K562 (cell line): ENCODE measurements around the gene MLLT6. TPM values are rescaled to one million over a fixed set of nuclear protein-coding genes. Genes with fewer than 3 reads are reported as not detected.

Experiments used
- BCL6 ChIP-seq: fragments of 250-450 bp; sonication (Bioruptor Pico); IDR thresholded peaks from 2 replicates; pipeline ENCODE4 v1.4.0; 2020
- BMI1 ChIP-seq: fragments of 150-350 bp; IDR thresholded peaks from 2 replicates; pipeline ENCODE4 v1.6.1; 2014; ENCODE audit warnings: low read length
- CREB1 ChIP-seq, 2 experiments: sonication (generic) in 1 of 2; formaldehyde crosslinking in 1 of 2; IDR thresholded peaks; 2 replicates each; pipeline versions ENCODE4 v1.6.1 to v1.8.0; 2012 to 2022; ENCODE audit warnings: inconsistent platforms in 1 of 2, mild to moderate bottlenecking in 1 of 2, missing genetic modification reagents in 1 of 2, moderate library complexity in 1 of 2
- GATAD2B ChIP-seq: fragments of 450-650 bp; IDR thresholded peaks from 2 replicates; pipeline ENCODE4 v1.6.1; 2017; ENCODE audit warnings: mild to moderate bottlenecking, borderline replicate concordance
- HEY1 ChIP-seq: fragments of 250-450 bp; sonication (Bioruptor Pico); IDR thresholded peaks from 2 replicates; pipeline ENCODE4 v1.5.0; 2020; ENCODE audit warnings: mild to moderate bottlenecking, moderate library complexity, borderline replicate concordance
- HLTF ChIP-seq: fragments of 450-650 bp; IDR thresholded peaks from 2 replicates; pipeline ENCODE4 v1.6.1; 2016
- OTX1 ChIP-seq: fragments of 450-650 bp; formaldehyde crosslinking; IDR thresholded peaks from 2 replicates; pipeline ENCODE4 v1.4.0; 2022; ENCODE audit warnings: mild to moderate bottlenecking
- SMARCA4 ChIP-seq: fragments of 450-650 bp; IDR thresholded peaks from 2 replicates; pipeline ENCODE4 v1.6.1; 2016
- SMARCE1 ChIP-seq: fragments of 450-650 bp; IDR thresholded peaks from 2 replicates; pipeline ENCODE4 v1.7.1; 2016; ENCODE audit warnings: mild to moderate bottlenecking
- TOE1 ChIP-seq, 2 experiments: fragments of 450-650 bp in 1 of 2; sonication (generic) in 1 of 2; formaldehyde crosslinking in 1 of 2; IDR thresholded peaks; 2 replicates each; pipeline versions ENCODE4 v1.7.1 to v1.8.0; 2016 to 2022; ENCODE audit warnings: borderline replicate concordance in 2 of 2, mild to moderate bottlenecking in 2 of 2, antibody characterized with exemption in 1 of 2, inconsistent platforms in 1 of 2, low read depth in 1 of 2, missing genetic modification reagents in 1 of 2, moderate library complexity in 1 of 2
- ZNF57 ChIP-seq: fragments of 450-650 bp; formaldehyde crosslinking; IDR thresholded peaks from 2 replicates; pipeline ENCODE4 v1.4.0; 2020; ENCODE audit warnings: mild to moderate bottlenecking, moderate library complexity
- polyA plus RNA-seq, 8 experiments: library from polyadenylated mRNA; depleted of rRNA in 4 of 8; stranded (reverse) in 5 of 8; unstranded in 3 of 8; fragments of >200 nt; fragmentation: Nextera tagmentation in 2 of 8; fragmentation: Illumina TruSeq in 1 of 8; extraction: Ambion mirVana in 2 of 8; extraction: Trizol in 1 of 8; gene quantifications; 2 replicates each; pipeline versions ENCODE4 v1.2.1 to v1.2.3, GENCODE V29; 2011 to 2014; ENCODE audit warnings: inconsistent platforms in 1 of 8, missing spikeins in 1 of 8
- total RNA-seq, 7 experiments: library from RNA; depleted of rRNA in 6 of 7; stranded (reverse); fragments of >200 nt in 6 of 7; fragmentation: Illumina TruSeq in 2 of 7; extraction: Trizol in 2 of 7; gene quantifications; 2 replicates each; pipeline versions ENCODE4 v1.2.1 to v1.2.3, GENCODE V29; 2011 to 2021; ENCODE audit warnings: low replicate concordance in 1 of 7
- TF ChIP-seq, protein P1 (sequence below): fragments of 450-650 bp; formaldehyde crosslinking; IDR thresholded peaks from 2 replicates; pipeline ENCODE4 v1.4.0; 2022; ENCODE audit warnings: missing genetic modification characterization
- TF ChIP-seq, protein P2 (sequence below), 2 experiments: fragments of 450-650 bp; IDR thresholded peaks; 2 replicates each; pipeline ENCODE4 v1.6.1; 2016
- TF ChIP-seq, protein P3 (sequence below), 2 experiments: fragments of 450-650 bp in 1 of 2; IDR thresholded peaks; 2 replicates each; pipeline ENCODE4 v1.6.1; 2011 to 2017; ENCODE audit warnings: low read depth in 2 of 2, antibody characterized with exemption in 1 of 2, borderline replicate concordance in 1 of 2, low read length in 1 of 2, mild to moderate bottlenecking in 1 of 2, mixed read lengths in 1 of 2; ENCODE audit not compliant: control insufficient read depth in 1 of 2
- TF ChIP-seq, protein P4 (sequence below): fragments of 250-450 bp; sonication (Bioruptor Pico); IDR thresholded peaks from 2 replicates; pipeline ENCODE4 v1.8.0; 2022; ENCODE audit warnings: moderate library complexity, mild to moderate bottlenecking, inconsistent platforms
- TF ChIP-seq, protein P5 (sequence below): fragments of 450-650 bp; formaldehyde crosslinking; conservative IDR thresholded peaks from 2 replicates; pipeline ENCODE4 v1.4.0; 2022; ENCODE audit warnings: mild to moderate bottlenecking, missing genetic modification characterization
- TF ChIP-seq, protein P6 (sequence below): sonication (generic); formaldehyde crosslinking; IDR thresholded peaks from 2 replicates; pipeline ENCODE4 v1.8.1; 2023; ENCODE audit warnings: mild to moderate bottlenecking, missing genetic modification reagents, moderate library complexity

Gene MLLT6
- total and polyA plus RNA-seq, 9 of the 15 experiments (the other 6 are each of a cell fraction or from before 2014, with no cell fraction given): 3.1 to 71.7 (median 30.0) TPM

DNA sequence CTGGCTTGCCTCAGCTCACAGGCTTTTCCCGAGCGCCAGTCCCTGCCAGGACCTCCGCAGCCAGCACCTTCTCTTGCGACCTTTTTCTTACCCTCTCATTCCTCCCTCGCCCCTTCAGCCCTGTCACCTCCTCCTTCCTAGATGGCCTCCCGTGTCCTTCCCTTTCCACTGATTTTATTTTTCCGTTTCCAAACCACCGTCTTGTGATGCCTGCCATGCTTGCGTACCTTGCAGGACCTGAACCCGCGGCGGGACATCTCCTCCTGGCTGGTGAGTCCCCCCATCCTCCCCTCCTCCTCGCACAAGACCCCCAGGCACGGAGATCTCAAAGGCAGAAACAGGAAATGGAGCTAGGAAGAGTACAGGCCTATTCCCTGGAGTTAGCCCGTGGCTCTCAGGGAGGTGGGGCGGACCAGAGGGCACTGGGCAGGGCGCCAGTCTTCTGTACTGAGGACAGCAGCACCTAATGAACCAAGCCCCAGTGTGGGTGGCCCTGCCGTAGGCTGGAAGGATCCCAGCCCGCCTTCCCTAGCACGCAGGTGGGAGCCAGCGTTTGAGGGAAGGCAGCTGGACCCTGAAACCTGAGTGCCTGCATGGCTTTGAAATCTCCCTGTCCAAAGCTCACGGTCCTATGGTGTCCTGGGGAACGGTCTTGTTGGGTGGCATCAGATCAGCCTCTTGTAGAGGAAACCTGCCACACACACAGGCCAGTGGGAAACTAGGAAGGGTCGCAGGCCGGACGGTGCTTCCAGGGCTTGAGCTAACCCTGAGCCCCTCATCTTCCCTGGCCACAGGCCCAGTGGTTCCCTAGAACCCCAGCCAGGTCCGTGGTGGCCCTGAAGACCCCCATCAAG is 25.7 kb downstream of the MLLT6 start (continued):
- TF ChIP-seq HEY1 (CRISPR knock-in tag) (no peak), SMARCA4 (peak; percentile 33; the same call in 1 of the 2 replicates), BMI1 (no peak), CREB1 (IDR thresholded peaks at IDR 0.05) (no peak; the same call in 1 of the 2 replicates), CREB1 (CRISPR knock-in tag; IDR thresholded peaks at IDR 0.05) (no peak), HLTF (peak; percentile 84; the same call in 1 of the 2 replicates), TOE1 (IDR thresholded peaks at IDR 0.05; ENCODE audit: borderline replicate concordance) (peak; percentile 66; the same call in 1 of the 2 replicates), TOE1 (CRISPR knock-in tag; IDR thresholded peaks at IDR 0.05; ENCODE audit: borderline replicate concordance, low read depth) (no peak), SMARCE1 (peak; percentile 39; the same call in 1 of the 2 replicates), ZNF57 (CRISPR knock-in tag) (no peak), GATAD2B (no peak), BCL6 (CRISPR knock-in tag) (no peak), OTX1 (CRISPR knock-in tag) (peak; percentile 45; the same call in 1 of the 2 replicates)
- TF ChIP-seq, protein P1, sequence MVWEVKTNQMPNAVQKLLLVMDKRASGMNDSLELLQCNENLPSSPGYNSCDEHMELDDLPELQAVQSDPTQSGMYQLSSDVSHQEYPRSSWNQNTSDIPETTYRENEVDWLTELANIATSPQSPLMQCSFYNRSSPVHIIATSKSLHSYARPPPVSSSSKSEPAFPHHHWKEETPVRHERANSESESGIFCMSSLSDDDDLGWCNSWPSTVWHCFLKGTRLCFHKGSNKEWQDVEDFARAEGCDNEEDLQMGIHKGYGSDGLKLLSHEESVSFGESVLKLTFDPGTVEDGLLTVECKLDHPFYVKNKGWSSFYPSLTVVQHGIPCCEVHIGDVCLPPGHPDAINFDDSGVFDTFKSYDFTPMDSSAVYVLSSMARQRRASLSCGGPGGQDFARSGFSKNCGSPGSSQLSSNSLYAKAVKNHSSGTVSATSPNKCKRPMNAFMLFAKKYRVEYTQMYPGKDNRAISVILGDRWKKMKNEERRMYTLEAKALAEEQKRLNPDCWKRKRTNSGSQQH (CRISPR knock-in tag): peak; percentile 73
- TF ChIP-seq, protein P2, sequence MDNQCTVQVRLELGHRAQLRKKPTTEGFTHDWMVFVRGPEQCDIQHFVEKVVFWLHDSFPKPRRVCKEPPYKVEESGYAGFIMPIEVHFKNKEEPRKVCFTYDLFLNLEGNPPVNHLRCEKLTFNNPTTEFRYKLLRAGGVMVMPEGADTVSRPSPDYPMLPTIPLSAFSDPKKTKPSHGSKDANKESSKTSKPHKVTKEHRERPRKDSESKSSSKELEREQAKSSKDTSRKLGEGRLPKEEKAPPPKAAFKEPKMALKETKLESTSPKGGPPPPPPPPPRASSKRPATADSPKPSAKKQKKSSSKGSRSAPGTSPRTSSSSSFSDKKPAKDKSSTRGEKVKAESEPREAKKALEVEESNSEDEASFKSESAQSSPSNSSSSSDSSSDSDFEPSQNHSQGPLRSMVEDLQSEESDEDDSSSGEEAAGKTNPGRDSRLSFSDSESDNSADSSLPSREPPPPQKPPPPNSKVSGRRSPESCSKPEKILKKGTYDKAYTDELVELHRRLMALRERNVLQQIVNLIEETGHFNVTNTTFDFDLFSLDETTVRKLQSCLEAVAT (IDR thresholded peaks at IDR 0.05): peak in 1 of 2 experiments; percentile 73; a peak in 2 of 4 replicates
- TF ChIP-seq, protein P3, sequence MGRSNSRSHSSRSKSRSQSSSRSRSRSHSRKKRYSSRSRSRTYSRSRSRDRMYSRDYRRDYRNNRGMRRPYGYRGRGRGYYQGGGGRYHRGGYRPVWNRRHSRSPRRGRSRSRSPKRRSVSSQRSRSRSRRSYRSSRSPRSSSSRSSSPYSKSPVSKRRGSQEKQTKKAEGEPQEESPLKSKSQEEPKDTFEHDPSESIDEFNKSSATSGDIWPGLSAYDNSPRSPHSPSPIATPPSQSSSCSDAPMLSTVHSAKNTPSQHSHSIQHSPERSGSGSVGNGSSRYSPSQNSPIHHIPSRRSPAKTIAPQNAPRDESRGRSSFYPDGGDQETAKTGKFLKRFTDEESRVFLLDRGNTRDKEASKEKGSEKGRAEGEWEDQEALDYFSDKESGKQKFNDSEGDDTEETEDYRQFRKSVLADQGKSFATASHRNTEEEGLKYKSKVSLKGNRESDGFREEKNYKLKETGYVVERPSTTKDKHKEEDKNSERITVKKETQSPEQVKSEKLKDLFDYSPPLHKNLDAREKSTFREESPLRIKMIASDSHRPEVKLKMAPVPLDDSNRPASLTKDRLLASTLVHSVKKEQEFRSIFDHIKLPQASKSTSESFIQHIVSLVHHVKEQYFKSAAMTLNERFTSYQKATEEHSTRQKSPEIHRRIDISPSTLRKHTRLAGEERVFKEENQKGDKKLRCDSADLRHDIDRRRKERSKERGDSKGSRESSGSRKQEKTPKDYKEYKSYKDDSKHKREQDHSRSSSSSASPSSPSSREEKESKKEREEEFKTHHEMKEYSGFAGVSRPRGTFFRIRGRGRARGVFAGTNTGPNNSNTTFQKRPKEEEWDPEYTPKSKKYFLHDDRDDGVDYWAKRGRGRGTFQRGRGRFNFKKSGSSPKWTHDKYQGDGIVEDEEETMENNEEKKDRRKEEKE (IDR thresholded peaks at IDR 0.05; ENCODE audit: borderline replicate concordance in 1 of 2, control insufficient read depth in 1 of 2, low read depth in 2 of 2, low read length in 1 of 2): no peak
- TF ChIP-seq, protein P4, sequence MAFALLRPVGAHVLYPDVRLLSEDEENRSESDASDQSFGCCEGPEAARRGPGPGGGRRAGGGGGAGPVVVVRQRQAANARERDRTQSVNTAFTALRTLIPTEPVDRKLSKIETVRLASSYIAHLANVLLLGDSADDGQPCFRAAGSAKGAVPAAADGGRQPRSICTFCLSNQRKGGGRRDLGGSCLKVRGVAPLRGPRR (CRISPR knock-in tag): no peak
- TF ChIP-seq, protein P5, sequence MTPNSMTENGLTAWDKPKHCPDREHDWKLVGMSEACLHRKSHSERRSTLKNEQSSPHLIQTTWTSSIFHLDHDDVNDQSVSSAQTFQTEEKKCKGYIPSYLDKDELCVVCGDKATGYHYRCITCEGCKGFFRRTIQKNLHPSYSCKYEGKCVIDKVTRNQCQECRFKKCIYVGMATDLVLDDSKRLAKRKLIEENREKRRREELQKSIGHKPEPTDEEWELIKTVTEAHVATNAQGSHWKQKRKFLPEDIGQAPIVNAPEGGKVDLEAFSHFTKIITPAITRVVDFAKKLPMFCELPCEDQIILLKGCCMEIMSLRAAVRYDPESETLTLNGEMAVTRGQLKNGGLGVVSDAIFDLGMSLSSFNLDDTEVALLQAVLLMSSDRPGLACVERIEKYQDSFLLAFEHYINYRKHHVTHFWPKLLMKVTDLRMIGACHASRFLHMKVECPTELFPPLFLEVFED: peak; percentile 56; the same call in 1 of the 2 replicates
- TF ChIP-seq, protein P6, sequence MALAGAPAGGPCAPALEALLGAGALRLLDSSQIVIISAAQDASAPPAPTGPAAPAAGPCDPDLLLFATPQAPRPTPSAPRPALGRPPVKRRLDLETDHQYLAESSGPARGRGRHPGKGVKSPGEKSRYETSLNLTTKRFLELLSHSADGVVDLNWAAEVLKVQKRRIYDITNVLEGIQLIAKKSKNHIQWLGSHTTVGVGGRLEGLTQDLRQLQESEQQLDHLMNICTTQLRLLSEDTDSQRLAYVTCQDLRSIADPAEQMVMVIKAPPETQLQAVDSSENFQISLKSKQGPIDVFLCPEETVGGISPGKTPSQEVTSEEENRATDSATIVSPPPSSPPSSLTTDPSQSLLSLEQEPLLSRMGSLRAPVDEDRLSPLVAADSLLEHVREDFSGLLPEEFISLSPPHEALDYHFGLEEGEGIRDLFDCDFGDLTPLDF (CRISPR knock-in tag): no peak
